SK-N-MC (cell line): ENCODE measurements around the gene RNF213.

Experiments used
- DNase-seq: peaks from one replicate; pipeline ENCODE4 v3.0.0-alpha.2; 2011; ENCODE audit warnings: low read depth, low spot score
- H3K27ac ChIP-seq: fragments of 200-600 bp; sonication (generic); 2 replicates; pipeline ENCODE4 v1.5.1; 2016; ENCODE audit warnings: mixed run types
- H3K36me3 ChIP-seq: fragments of 200-600 bp; sonication (generic); 2 replicates; pipeline ENCODE4 v1.6.1; 2017; ENCODE audit warnings: antibody characterized with exemption, low read length, mixed read lengths; ENCODE audit not compliant: insufficient read depth
- H3K4me3 ChIP-seq: fragments of 200-600 bp; sonication (generic); 2 replicates; pipeline ENCODE4 v1.5.1; 2016
- H3K9ac ChIP-seq: fragments of 200-600 bp; sonication (generic); 2 replicates; pipeline ENCODE4 v1.8.0; 2017; ENCODE audit warnings: mixed run types, mixed read lengths; ENCODE audit not compliant: insufficient read length
- H3K9me3 ChIP-seq: fragments of 200-600 bp; sonication (generic); 2 replicates; pipeline ENCODE4 v1.6.1; 2017; ENCODE audit warnings: low read depth, mild to moderate bottlenecking, antibody characterized with exemption, low read length, moderate library complexity, mixed read lengths
- EZH2 ChIP-seq: fragments of 200-600 bp; sonication (generic); IDR thresholded peaks from one replicate; pipeline ENCODE4 v1.6.1; 2017; ENCODE audit warnings: antibody characterized with exemption
- FOXP2 ChIP-seq: optimal IDR thresholded peaks from 2 replicates; pipeline ENCODE3; 2011; ENCODE audit warnings: mild to moderate bottlenecking, moderate library complexity; ENCODE audit not compliant: insufficient read depth; ENCODE audit errors: extremely low read length, control extremely low read depth
- POLR2AphosphoS5 ChIP-seq: IDR thresholded peaks from 2 replicates; pipeline ENCODE4 v1.6.1; 2012; ENCODE audit warnings: mild to moderate bottlenecking, low read depth, low read length, borderline replicate concordance

The RNF213 gene

DNA sequence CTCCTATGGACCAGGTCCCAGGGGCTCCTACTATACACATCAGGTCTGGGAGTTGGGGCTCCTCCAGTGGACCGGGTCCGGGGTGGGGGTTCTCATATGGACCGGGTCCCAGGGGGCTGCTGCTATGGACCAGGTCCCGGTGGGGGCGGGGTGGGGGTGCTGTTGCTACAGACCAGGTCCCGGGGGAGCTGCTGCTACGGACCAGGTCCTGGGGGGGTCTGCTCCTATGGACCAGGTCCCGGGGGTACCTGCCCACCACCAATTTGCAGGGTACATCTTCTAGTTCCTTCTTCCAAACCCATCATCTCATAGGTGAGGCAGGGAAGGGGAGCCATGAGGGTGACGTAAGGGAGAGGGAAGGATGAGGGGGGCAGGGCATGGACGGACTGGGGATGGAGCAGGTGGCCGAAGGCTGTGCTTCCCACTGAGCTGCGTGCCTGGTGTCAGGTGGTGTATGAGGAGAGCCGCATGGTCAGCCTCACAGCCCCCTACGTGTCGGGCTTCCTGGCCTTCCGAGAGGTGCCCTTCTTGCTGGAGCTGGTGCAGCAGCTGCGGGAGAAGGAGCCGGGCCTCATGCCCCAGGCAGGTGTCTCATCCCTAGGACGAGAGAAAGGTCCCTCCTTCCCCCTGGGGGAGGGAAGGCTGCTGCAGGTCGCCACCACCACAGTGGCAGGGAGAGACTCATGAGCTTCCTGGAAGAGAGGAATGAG, 160.9 kb downstream of the RNF213 start:
- Histone ChIP-seq H3K4me3 (no peak overlapping the region), H3K27ac (no peak overlapping the region)

DNA sequence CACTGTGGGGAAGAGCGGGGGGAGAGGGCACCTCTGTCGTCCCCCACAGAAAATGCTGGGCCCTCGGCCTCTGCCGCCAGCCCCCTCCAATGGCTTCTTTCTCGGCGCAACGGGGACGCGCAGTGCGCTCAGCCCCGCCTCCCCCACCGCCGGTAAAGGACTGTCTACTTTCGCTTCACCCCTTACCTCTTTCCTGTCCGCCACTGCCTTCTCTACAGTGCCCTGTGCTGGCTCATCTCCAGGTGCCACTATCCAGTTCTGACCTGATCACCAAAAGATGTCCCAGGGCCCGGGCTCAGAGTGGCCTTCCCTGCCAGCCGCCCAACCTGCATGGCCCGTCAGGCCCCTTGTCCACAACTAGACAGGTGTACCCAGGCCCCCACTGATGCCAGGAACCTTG, 161.6 kb downstream of the RNF213 start:
- TF ChIP-seq FOXP2: no peak
- TF ChIP-seq POLR2AphosphoS5: no peak
- no peak for TF ChIP-seq EZH2
- DNase-seq: no peak
- Histone ChIP-seq H3K36me3 (no peaks in the 10 kb centered on the region), H3K9ac (no peak overlapping the region), H3K4me3 (no peak overlapping the region), H3K27ac (no peak overlapping the region), H3K9me3 (no peaks in the 10 kb centered on the region)

More for the DNA sequence above, 160.9 kb downstream of the RNF213 start:
- TF ChIP-seq EZH2 (no peak), POLR2AphosphoS5 (no peak), FOXP2 (no peak)
- Histone ChIP-seq H3K9me3 (no peaks in the 10 kb centered on the region), H3K36me3 (no peaks in the 10 kb centered on the region), H3K9ac (no peak overlapping the region)
- no peak for DNase-seq

DNA sequence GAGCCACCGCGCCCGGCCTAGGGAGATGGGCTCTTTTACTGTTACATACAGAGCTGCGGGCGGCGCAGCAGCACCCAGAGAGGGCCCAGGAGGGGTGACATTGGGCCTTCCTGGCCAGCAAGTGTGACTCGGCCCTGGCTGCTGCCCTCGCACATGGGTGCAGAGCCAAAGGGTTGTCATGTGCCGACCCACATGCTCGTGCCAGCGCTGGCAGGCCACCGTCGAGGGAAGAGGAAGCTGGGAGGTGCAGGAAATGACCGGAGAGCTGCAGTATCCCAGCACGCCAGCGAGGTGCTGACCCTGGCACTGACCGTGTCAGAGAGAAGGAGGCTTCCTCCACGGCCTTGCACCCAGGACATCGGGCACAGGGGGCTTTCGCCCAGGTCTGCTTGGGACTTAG, 162.3 kb downstream of the RNF213 start:
- Histone ChIP-seq H3K27ac (no peak overlapping the region), H3K36me3 (no peaks in the 10 kb centered on the region), H3K9ac (no peak overlapping the region), H3K4me3 (no peak overlapping the region), H3K9me3 (no peaks in the 10 kb centered on the region)
- no peak for TF ChIP-seq EZH2
- TF ChIP-seq FOXP2: no peak
- TF ChIP-seq POLR2AphosphoS5: no peak
- no peak for DNase-seq

DNA sequence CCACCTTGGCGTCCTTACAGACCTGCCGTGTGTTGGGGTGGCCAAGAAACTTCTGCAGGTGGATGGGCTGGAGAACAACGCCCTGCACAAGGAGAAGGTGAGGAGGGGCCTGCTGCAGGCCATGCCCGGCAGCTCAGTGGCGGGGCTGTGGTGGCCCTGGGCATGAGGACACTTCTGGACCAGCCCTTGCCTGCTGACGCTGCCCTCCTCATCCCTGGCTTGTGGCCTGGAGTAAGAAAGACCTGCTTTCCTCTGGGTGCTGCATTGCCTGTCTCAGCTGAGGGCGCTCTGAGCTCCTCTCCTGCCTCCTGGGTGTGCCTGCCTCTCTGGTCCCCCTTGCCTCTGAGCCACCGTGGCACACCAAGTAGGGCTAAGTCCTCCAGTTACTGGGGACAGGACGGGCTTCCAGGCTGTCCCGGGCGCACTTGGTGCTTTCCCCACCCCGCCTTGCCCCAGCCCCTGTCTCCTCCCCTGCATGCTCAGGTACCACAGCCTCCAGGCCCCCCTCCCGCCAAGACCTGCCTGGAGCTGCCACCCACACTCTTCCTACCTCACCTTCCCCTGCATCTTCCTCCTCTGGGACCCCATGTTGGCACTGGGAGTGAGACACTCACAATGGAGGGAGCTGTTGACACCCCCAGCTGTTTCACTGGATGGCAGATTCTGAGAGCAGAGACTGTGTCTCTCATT, 163.0 kb downstream of the RNF213 start:
- no peak overlapping the region for H3K27ac ChIP-seq
- H3K36me3 ChIP-seq: no peaks in the 10 kb centered on the region
- no peaks in the 10 kb centered on the region for H3K9me3 ChIP-seq
- no peak for DNase-seq
- TF ChIP-seq EZH2 (no peak), FOXP2 (no peak), POLR2AphosphoS5 (no peak)
- no peak overlapping the region for H3K9ac ChIP-seq
- no peak overlapping the region for H3K4me3 ChIP-seq

DNA sequence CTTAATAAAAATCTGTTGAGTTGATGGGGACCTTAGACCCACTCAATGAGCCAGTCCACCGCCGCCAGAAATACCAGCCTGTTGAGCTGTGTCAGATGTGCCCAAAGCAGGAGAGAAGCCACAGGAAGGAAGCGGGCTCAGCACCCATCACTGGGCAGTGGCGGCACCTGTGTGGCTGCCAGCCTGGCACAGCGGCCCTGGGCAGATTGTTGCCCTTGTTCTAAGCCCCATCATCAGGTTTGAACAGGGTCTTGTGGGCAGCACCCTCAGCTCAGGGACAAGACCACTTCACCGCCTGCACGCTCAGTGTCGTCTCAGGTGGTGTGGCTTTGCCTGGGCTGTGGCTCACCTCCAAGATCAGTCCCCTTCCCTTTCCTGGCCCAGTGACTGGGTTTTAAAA, 163.6 kb downstream of the RNF213 start:
- DNase-seq: no peak
- Histone ChIP-seq H3K9ac (no peak overlapping the region), H3K36me3 (no peaks in the 10 kb centered on the region), H3K9me3 (no peaks in the 10 kb centered on the region), H3K4me3 (no peak overlapping the region), H3K27ac (no peak overlapping the region)
- TF ChIP-seq EZH2 (no peak), FOXP2 (no peak), POLR2AphosphoS5 (no peak)

DNA sequence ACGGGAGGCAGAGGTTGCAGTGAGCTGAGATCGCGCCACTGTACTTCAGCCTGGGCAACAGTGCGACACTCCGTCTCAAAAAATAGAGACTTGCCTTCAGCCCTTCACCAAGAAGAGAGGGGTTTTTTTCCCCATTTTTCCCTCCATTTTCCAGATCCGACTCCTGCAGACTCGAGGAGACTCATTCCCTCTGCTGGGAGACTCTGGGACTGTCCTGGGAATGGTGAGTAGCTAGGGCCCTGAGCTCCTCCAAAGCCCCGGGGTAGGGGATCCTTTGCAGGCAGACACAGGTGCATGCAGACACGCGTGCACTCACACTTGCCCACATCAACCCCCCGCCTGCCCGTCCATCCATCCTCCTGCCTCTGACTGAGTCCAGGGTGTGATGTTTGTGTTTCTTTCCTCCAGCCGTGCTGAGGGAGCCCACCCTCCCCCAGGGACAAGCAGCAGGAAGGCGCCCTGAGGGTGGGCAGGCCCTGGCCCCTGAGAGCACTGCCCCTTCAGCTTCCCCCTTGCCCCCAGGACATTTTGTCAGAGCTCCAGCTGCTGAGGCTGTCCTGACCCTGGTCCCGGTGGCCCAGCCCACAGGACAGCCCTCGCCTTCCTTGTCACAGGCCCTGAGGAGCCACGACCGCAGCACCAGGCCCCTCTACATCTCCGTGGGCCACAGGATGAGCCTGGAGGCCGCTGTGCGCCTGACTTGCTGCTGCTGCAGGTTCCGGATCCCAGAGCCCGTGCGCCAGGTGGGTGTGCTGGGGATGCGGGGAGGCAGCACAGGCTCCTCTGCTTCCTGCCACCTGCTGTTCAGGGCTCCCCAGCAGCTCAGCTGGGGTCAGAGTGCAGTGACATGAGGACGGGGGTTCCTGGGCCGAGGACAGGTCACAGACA, 164.5 kb downstream of the RNF213 start:
- no peaks in the 10 kb centered on the region for H3K36me3 ChIP-seq
- TF ChIP-seq FOXP2: no peak
- H3K27ac ChIP-seq: no peak overlapping the region
- no peaks in the 10 kb centered on the region for H3K9me3 ChIP-seq
- H3K9ac ChIP-seq: no peak overlapping the region
- no peak overlapping the region for H3K4me3 ChIP-seq
- DNase-seq: no peak

DNA sequence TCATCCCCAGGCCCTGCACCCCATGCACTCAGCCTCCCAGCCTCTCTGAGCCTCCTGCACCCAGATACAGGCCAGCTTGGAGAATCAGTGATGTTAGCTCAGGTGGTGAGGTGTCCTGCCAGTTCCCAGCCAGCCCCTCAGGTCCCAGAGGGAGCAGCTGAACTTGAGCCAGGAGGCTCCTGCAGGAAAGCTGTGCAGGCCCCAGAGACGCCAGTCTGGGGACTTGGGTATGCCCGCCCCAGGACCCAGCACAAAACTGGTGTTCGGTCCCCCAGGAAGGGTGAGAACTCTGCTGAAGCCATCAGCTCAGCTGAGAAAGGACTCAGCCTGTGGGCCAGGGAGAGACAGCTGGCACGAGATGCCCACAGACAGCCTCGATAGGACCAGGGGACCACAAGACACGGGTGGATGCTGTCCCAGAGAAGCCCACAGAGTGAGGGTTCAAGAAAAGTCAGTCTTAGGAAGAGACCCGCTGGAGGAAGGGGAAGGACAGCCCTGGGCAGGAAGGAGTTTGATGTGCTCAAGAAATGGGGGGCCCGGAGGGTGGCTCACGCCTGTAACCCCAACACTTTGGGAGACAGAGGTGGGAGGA, 165.3 kb downstream of the RNF213 start:
- Histone ChIP-seq H3K9me3 (no peaks in the 10 kb centered on the region), H3K4me3 (no peak overlapping the region), H3K27ac (no peak overlapping the region), H3K9ac (no peak overlapping the region), H3K36me3 (no peaks in the 10 kb centered on the region)
- DNase-seq: no peak
- TF ChIP-seq POLR2AphosphoS5: no peak
- TF ChIP-seq EZH2: no peak
- TF ChIP-seq FOXP2: no peak

DNA sequence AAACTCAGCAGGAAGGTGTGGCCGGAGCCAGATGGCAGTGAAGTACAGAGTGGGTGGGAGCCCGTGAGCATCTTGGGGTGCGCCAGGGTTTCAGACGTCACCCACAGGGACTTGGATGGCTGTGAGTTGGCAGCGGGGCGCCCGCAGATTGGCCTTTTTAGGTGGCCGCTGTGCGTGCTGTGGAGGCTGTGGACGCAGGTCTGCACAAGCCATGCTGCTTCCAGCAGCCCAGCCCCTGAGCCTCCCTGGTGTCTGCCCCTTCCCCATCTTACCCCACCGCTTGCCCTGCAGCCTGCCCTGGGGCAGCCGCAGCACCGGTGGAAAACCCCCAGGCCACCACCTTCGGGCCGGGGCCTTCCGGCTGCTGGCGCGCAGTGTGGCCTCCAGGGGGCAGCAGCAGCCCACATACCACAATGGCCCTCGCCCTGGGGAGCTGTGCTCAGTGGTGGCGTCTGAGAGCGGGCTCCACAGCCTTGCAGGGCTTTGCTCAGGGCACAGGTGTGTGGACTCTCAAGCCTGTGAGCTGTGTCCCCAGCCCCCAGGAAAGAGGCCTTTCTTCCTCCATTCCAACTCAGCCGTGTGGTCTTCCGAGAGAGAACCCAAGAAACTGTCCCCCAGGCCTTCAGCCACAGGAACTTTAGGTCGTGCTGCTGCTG, 166.1 kb downstream of the RNF213 start:
- Histone ChIP-seq H3K36me3 (no peaks in the 10 kb centered on the region), H3K4me3 (no peak overlapping the region), H3K9me3 (no peaks in the 10 kb centered on the region), H3K9ac (no peak overlapping the region), H3K27ac (no peak overlapping the region)
- TF ChIP-seq FOXP2 (no peak), POLR2AphosphoS5 (no peak), EZH2 (no peak)
- DNase-seq: no peak
